Type B pancreatic cell (in vitro differentiated cells): ENCODE data around the gene ZFYVE16. TPM values are rescaled to one million over a fixed set of nuclear protein-coding genes. Genes with fewer than 3 reads are reported as not detected.
A peak's percentile ranks its signal among the peaks of the same experiment; 100 is the strongest.
"Not testable (repeated sequence)": the region's sequence is repeated elsewhere in the genome, so short reads cannot be mapped to it uniquely, and the experiment has no call there.

Source experiments
- DNase-seq: peaks from one replicate; pipeline ENCODE4 v3.0.0; 2021; ENCODE audit warnings: mixed read lengths; ENCODE audit not compliant: unreplicated experiment; ENCODE audit errors: extremely low spot score
- H3K27ac Mint-ChIP-seq: 2 replicates; pipeline ENCODE4 v1.8.0; 2021; ENCODE audit warnings: mild to moderate bottlenecking, mixed read lengths
- H3K27me3 Mint-ChIP-seq: 2 replicates; pipeline ENCODE4 v1.8.0; 2021; ENCODE audit warnings: mixed read lengths
- H3K36me3 Mint-ChIP-seq: 2 replicates; pipeline ENCODE4 v1.8.0; 2021; ENCODE audit warnings: mixed read lengths
- H3K4me1 Mint-ChIP-seq: one replicate; pipeline ENCODE4 v1.8.0; 2021; ENCODE audit warnings: mixed read lengths; ENCODE audit not compliant: unreplicated experiment
- H3K4me3 Mint-ChIP-seq: 2 replicates; pipeline ENCODE4 v1.8.0; 2021; ENCODE audit warnings: mild to moderate bottlenecking, mixed read lengths
- H3K9me3 Mint-ChIP-seq: 2 replicates; pipeline ENCODE4 v1.8.0; 2021; ENCODE audit warnings: mixed read lengths
- total RNA-seq: library from RNA; stranded (reverse); gene quantifications from 2 replicates; pipeline ENCODE4 v1.2.1, GENCODE V29; 2021; ENCODE audit warnings: low replicate concordance
- TF ChIP-seq, protein P1 (sequence below): fragments of 200-600 bp; sonication (generic); conservative IDR thresholded peaks from 2 replicates; pipeline ENCODE4 v1.5.0; 2021; ENCODE audit warnings: antibody characterized with exemption, mild to moderate bottlenecking

ZFYVE16 gene
- total RNA-seq, 1 donor from 2014 or later, result 55.0 TPM

DNA sequence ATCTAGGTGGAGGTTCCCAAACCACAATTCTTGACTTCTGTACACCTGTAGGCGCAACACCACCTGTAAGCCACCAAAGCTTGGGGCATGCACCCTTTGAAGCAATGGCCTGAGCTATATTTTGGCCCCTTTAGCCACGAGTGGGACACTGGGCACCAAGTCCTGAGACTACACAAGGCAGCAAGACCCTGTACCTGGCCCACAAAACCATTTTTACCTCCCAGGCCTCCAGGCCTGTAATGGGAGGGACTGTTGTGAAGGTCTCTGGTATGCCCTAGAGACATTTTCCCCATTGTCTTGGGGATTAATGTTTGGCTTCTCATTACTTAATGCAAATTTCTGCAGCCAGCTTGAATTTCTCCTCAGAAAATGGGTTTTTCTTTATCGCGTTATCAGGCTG lies 55.4 kb downstream of the ZFYVE16 start:
- no peak for DNase-seq
- Mint-ChIP-seq H3K9me3 (peaks cover 17% of the 10 kb centered on the region), H3K27me3 (no peaks in the 10 kb centered on the region), H3K36me3 (peaks cover 75% of the 10 kb centered on the region), H3K4me1 (peaks cover 4% of the 10 kb centered on the region), H3K27ac (no peak overlapping the region), H3K4me3 (no peak overlapping the region)
- TF ChIP-seq, protein P1, sequence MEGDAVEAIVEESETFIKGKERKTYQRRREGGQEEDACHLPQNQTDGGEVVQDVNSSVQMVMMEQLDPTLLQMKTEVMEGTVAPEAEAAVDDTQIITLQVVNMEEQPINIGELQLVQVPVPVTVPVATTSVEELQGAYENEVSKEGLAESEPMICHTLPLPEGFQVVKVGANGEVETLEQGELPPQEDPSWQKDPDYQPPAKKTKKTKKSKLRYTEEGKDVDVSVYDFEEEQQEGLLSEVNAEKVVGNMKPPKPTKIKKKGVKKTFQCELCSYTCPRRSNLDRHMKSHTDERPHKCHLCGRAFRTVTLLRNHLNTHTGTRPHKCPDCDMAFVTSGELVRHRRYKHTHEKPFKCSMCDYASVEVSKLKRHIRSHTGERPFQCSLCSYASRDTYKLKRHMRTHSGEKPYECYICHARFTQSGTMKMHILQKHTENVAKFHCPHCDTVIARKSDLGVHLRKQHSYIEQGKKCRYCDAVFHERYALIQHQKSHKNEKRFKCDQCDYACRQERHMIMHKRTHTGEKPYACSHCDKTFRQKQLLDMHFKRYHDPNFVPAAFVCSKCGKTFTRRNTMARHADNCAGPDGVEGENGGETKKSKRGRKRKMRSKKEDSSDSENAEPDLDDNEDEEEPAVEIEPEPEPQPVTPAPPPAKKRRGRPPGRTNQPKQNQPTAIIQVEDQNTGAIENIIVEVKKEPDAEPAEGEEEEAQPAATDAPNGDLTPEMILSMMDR, result no peak

DNA sequence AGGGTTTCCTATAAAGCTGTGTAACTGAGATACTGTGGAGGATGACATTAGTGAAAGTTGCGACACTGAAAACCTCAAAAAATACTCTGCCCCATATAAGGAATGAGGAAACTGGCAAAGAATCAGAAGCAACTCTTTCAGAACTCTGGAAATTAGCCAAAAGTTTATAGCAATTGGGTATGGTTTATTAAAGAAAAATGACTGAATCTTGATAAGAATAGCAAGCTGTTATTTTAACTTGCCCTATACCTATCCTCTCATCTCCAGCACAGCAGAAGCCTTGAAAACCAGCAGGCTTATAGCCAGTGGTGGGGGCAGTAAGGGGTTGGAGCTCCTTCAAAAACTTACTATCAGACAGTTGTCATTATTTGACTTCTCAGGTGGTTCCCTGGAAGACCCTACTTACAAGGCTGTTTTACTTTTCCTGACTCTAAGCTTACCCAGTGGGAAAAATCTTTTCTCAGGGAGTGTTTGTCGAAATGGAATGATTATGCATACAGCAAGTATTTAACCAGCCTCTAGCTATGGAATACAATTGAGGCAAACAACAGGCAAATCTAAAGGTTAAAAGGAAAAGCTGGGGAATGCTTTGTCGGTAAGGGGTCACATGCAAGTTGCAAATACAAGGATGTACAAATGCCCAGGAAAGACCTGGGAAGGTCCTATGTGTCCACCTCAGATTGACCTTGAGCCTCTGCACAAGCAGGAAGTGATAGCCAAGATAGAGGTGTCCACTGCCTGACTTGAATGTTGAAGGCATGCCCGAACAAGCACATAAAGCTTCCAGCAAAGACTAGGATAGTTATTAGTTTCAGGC lies 59.0 kb downstream of the ZFYVE16 start:
- H3K9me3 Mint-ChIP-seq, result peaks cover 23% of the 10 kb centered on the region
- TF ChIP-seq, protein P1, result no peak
- H3K27me3 Mint-ChIP-seq, result no peaks in the 10 kb centered on the region
- peaks cover 73% of the 10 kb centered on the region for H3K36me3 Mint-ChIP-seq
- H3K4me1 Mint-ChIP-seq, result peaks cover 4% of the 10 kb centered on the region
- H3K4me3 Mint-ChIP-seq, result no peak overlapping the region
- peak overlapping the region; percentile 96 for H3K27ac Mint-ChIP-seq
- DNase-seq, result no peak

DNA sequence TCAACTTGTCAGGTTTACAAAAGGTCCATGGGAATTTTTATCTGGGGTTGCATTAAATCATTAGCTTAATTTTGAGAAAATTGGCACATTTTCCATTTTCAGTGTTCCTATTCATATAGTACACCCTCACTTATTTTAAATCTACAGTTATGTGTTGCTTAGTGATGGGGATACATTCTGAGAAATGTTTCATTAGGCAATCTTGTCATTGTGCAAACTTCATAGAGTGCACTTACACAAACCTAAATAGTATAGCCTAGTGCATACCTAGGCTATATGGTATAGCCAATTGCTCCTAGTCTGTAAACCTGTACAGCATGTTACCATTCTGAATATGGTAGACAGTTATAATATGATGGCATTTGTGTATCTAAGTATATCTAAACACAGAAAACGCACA lies 60.3 kb downstream of the ZFYVE16 start:
- Mint-ChIP-seq H3K27ac (peak overlapping the region; percentile 14), H3K36me3 (peaks cover 67% of the 10 kb centered on the region), H3K9me3 (peaks cover 21% of the 10 kb centered on the region)

DNA sequence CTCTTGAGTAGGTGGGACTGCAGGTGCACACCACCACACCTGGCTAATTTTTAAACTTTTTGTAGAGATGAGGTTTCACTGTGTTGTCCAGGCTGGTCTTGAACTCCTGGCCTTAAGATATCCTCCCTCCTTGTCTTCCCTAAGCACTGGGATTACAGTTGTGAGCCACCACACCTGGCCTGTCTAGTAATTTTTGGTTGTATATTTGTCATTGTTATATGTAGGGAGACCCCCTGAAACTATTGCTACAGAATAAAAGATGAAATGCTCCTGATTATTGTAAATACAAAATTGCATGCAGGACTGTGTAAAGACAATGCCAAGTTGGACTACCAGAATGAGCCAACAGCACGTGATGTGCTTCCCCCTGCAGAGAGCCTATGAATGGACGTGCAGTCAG lies 62.8 kb downstream of the ZFYVE16 start:
- H3K27ac Mint-ChIP-seq, H3K4me3 Mint-ChIP-seq, H3K27me3 Mint-ChIP-seq, H3K4me1 Mint-ChIP-seq, DNase-seq: not testable (repeated sequence)
- H3K36me3 Mint-ChIP-seq, result peaks cover 62% of the 10 kb centered on the region
- peaks cover 14% of the 10 kb centered on the region for H3K9me3 Mint-ChIP-seq

More for the DNA sequence above, 60.3 kb downstream of the ZFYVE16 start:
- no peaks in the 10 kb centered on the region for H3K27me3 Mint-ChIP-seq
- DNase-seq, result no peak
- H3K4me3 Mint-ChIP-seq, result no peak overlapping the region
- TF ChIP-seq, protein P1, result no peak
- peaks cover 4% of the 10 kb centered on the region for H3K4me1 Mint-ChIP-seq

DNA sequence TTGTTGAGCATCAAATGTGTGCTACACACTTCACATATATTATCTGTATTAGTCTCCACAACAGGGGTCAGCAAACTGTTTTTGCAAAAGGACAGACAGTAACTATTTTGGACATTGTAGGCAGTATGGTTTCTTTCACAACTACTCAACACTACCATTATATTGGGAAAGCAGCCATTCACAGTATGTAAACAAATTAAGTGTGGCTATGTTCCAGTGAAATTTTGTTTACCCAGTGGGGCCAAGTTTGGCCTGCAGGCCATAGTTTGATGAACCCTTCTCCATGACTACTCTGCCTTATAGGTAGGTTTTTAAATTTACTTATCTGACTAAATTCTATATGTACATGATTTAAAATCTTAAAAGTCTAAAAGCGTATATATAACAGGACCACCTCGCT lies 67.1 kb downstream of the ZFYVE16 start:
- no peak for DNase-seq
- Mint-ChIP-seq H3K9me3 (peaks cover 8% of the 10 kb centered on the region), H3K27ac (no peak overlapping the region), H3K4me3 (no peak overlapping the region), H3K27me3 (no peaks in the 10 kb centered on the region), H3K36me3 (peaks cover 45% of the 10 kb centered on the region), H3K4me1 (no peaks in the 10 kb centered on the region)
- TF ChIP-seq, protein P1, result no peak

DNA sequence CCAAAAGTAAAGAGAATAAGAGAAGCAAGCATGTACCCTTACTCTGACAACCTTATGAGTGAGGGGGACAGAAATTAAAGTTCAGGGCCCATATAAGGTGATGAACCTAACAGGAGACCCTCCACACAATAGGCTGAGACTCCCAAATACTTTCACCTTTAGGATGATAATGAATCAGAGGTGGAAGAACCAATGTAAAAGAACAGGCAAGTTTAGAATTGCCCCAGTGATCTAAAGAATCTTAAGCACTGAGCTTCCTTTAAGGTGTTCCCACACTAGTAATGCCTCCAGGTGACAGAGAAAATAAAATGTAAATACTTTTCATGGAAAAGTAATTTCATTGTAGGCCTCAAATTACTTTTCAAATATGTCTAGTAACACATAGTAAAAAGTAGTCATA lies 71.8 kb downstream of the ZFYVE16 start:
- no peak overlapping the region for H3K4me3 Mint-ChIP-seq
- H3K4me1 Mint-ChIP-seq, result no peaks in the 10 kb centered on the region
- H3K36me3 Mint-ChIP-seq, result peaks cover 50% of the 10 kb centered on the region
- DNase-seq, result no peak
- H3K9me3 Mint-ChIP-seq, result peaks cover 15% of the 10 kb centered on the region
- H3K27me3 Mint-ChIP-seq, result no peaks in the 10 kb centered on the region
- TF ChIP-seq, protein P1, result no peak
- H3K27ac Mint-ChIP-seq, result peak overlapping the region; percentile 36
